GM12892 (cell line): Measurements from ENCODE around the gene AFTPH.

Experiments used
- POLR2A ChIP-seq: IDR thresholded peaks from 2 replicates; pipeline ENCODE4 v1.6.1; 2011; ENCODE audit warnings: low read depth, low read length, control low read depth
- POLR2AphosphoS5 ChIP-seq: IDR thresholded peaks from 2 replicates; pipeline ENCODE4 v1.6.1; 2011; ENCODE audit warnings: low read depth, low read length, control low read depth
- TAF1 ChIP-seq: IDR thresholded peaks from 2 replicates; pipeline ENCODE4 v1.6.1; 2011; ENCODE audit warnings: low read depth, mild to moderate bottlenecking, control low read depth, low read length, borderline replicate concordance

DNA sequence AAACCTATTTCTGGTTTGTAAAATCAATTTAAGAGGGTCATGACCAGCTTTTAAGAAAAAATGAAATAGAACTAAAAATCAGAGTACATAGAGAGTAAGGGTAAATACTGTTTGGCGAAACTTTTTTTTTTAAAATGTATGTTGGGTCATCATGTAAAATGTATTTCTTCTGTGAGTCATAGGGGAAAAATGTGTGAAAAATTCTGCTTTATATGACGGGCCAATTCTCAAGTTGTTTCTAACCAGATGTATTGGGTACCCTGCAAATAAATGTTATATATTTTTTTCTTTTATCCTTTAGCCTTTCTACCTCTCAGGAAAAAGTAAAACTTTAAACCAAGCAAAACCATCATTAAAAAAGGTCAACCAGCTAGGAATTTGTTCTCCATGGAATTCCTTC is 13.9 kb downstream of the AFTPH start:
- no peak for TF ChIP-seq POLR2AphosphoS5
- no peak for TF ChIP-seq POLR2A
- TF ChIP-seq TAF1, result no peak
